GM23338 (cell line): ENCODE results near the gene ACSL3. TPM values are rescaled to one million over a fixed set of nuclear protein-coding genes. Genes with fewer than 3 reads are reported as not detected.

ENCODE experiments used
- ATAC-seq: fragments of 200-7000 bp; cut with Tn5 transposase; 3 replicates; pipeline ENCODE4 v1.9.1; 2020
- DNase-seq: peaks from one replicate; pipeline ENCODE4 v3.0.0-alpha.2; 2015; ENCODE audit warnings: low spot score
- H2AFZ ChIP-seq: fragments of 200-600 bp; sonication (generic); 2 replicates; pipeline ENCODE4 v1.8.0; 2016; ENCODE audit warnings: antibody characterized with exemption, mild to moderate bottlenecking, moderate library complexity
- H3F3A ChIP-seq: fragments of 200-600 bp; sonication (generic); replicated peaks from 2 replicates; pipeline ENCODE4 v1.8.0; 2017; ENCODE audit warnings: antibody characterized with exemption, mixed run types, low read depth
- H3K27ac ChIP-seq: fragments of 200-600 bp; sonication (generic); 2 replicates; pipeline ENCODE4 v1.6.1; 2016; ENCODE audit warnings: low read depth
- H3K27me3 ChIP-seq: fragments of 200-600 bp; sonication (generic); 2 replicates; pipeline ENCODE4 v1.8.0; 2016; ENCODE audit warnings: mild to moderate bottlenecking, mixed run types, moderate library complexity; ENCODE audit not compliant: insufficient read depth
- H3K36me3 ChIP-seq: fragments of 200-600 bp; sonication (generic); 2 replicates; pipeline ENCODE4 v1.8.0; 2016; ENCODE audit warnings: mild to moderate bottlenecking; ENCODE audit not compliant: insufficient read depth
- H3K4me1 ChIP-seq: fragments of 200-600 bp; sonication (generic); 2 replicates; pipeline ENCODE4 v1.8.0; 2016; ENCODE audit warnings: mild to moderate bottlenecking, moderate library complexity; ENCODE audit not compliant: insufficient read depth
- H3K4me2 ChIP-seq: fragments of 200-600 bp; sonication (generic); 2 replicates; pipeline ENCODE4 v1.7.1; 2017; ENCODE audit warnings: mixed run types
- H3K4me3 ChIP-seq: fragments of 200-600 bp; sonication (generic); 2 replicates; pipeline ENCODE4 v1.6.1; 2016; ENCODE audit warnings: mixed run types
- H3K79me2 ChIP-seq: fragments of 200-600 bp; sonication (generic); replicated peaks from 2 replicates; pipeline ENCODE4 v1.8.0; 2017; ENCODE audit warnings: mild to moderate bottlenecking; ENCODE audit not compliant: insufficient read depth
- H3K9me2 ChIP-seq: fragments of 200-600 bp; sonication (generic); 2 replicates; pipeline ENCODE4 v1.8.0; 2017; ENCODE audit not compliant: insufficient read depth
- H4K20me1 ChIP-seq: fragments of 200-600 bp; sonication (generic); replicated peaks from 2 replicates; pipeline ENCODE4 v1.8.0; 2017; ENCODE audit warnings: mild to moderate bottlenecking; ENCODE audit not compliant: insufficient read depth
- H3K27ac Mint-ChIP-seq: 2 replicates; pipeline ENCODE4 v1.8.0; 2020; ENCODE audit warnings: inconsistent platforms, mild to moderate bottlenecking, moderate library complexity, mixed read lengths
- H3K27me3 Mint-ChIP-seq: 3 replicates; pipeline ENCODE4 v1.8.0; 2022; ENCODE audit warnings: low read depth, mild to moderate bottlenecking, moderate library complexity, mixed read lengths, inconsistent platforms; ENCODE audit not compliant: insufficient read depth, poor library complexity
- H3K36me3 Mint-ChIP-seq: 3 replicates; pipeline ENCODE4 v1.8.0; 2021; ENCODE audit warnings: low read depth, mild to moderate bottlenecking, inconsistent platforms, moderate library complexity, mixed read lengths
- H3K4me1 Mint-ChIP-seq: 3 replicates; pipeline ENCODE4 v1.8.0; 2020; ENCODE audit warnings: mild to moderate bottlenecking, inconsistent platforms, mixed read lengths
- H3K4me3 Mint-ChIP-seq: 3 replicates; pipeline ENCODE4 v1.8.0; 2021; ENCODE audit warnings: moderate library complexity, mild to moderate bottlenecking, inconsistent platforms, mixed read lengths
- H3K9me3 Mint-ChIP-seq: 3 replicates; pipeline ENCODE4 v1.8.0; 2020; ENCODE audit warnings: moderate library complexity, mild to moderate bottlenecking, inconsistent platforms, mixed read lengths
- ETS1 ChIP-seq: IDR thresholded peaks from 2 replicates; pipeline ENCODE4 v1.6.1; 2016; ENCODE audit warnings: antibody characterized with exemption
- EZH2 ChIP-seq: fragments of 200-600 bp; sonication (generic); IDR thresholded peaks from one replicate; pipeline ENCODE4 v1.8.0; 2017; ENCODE audit warnings: antibody characterized with exemption, mild to moderate bottlenecking, low read depth; ENCODE audit not compliant: unreplicated experiment
- REST ChIP-seq: IDR thresholded peaks from one replicate; pipeline ENCODE4 v1.6.1; 2018; ENCODE audit warnings: antibody characterized with exemption; ENCODE audit not compliant: unreplicated experiment
- ZNF462 ChIP-seq: fragments of 250-450 bp; sonication (Bioruptor Pico); IDR thresholded peaks from 2 replicates; pipeline ENCODE4 v1.5.0; 2020; ENCODE audit warnings: mild to moderate bottlenecking, moderate library complexity
- polyA plus RNA-seq: library from polyadenylated mRNA; unstranded; fragments of >200 nt; fragmentation: Nextera tagmentation; extraction: Ambion mirVana; gene quantifications from 2 replicates; pipeline ENCODE4 v1.2.1, GENCODE V29; 2016
- total RNA-seq: library from RNA; depleted of rRNA; stranded (reverse); fragments of >200 nt; shearing (Covaris generic); gene quantifications from 2 replicates; pipeline ENCODE4 v1.2.3, GENCODE V29; 2014

The ACSL3 gene
- total and polyA plus RNA-seq, 2 experiments from 2014 or later = 55.3 to 130 TPM

- Histone ChIP-seq H2AFZ (no peak overlapping the region), H3K4me3 (no peak overlapping the region), H3K27me3 (no peaks in the 10 kb centered on the region), H3K27ac (no peak overlapping the region), H3F3A (no peaks in the 10 kb centered on the region), H3K9me2 (no peaks in the 10 kb centered on the region), H3K4me1 (peaks cover 16% of the 10 kb centered on the region), H3K4me2 (no peak overlapping the region), H3K36me3 (no peaks in the 10 kb centered on the region), H3K79me2 (peaks cover 100% of the 10 kb centered on the region), H4K20me1 (peaks cover 62% of the 10 kb centered on the region)
- H3K27me3 Mint-ChIP-seq = no peaks in the 10 kb centered on the region
- peaks cover 20% of the 10 kb centered on the region; the same call in 2 of the 3 replicates for H3K36me3 Mint-ChIP-seq
- peaks cover 14% of the 10 kb centered on the region; the same call in 2 of the 3 replicates for H3K9me3 Mint-ChIP-seq
- H3K4me1 Mint-ChIP-seq = peaks cover 27% of the 10 kb centered on the region
- no peak overlapping the region for H3K4me3 Mint-ChIP-seq
- no peak for DNase-seq
- ATAC-seq = no peak
- H3K27ac Mint-ChIP-seq = no peak overlapping the region
- TF ChIP-seq EZH2 = no peak
- no peak for TF ChIP-seq ZNF462 (CRISPR knock-in tag)
- no peak for TF ChIP-seq REST
- no peak for TF ChIP-seq ETS1
Observed at GRCh38 chr2:222884114-222884771, 23.4 kb downstream of the ACSL3 start.
